ENCODE data around the gene DIP2B.

- TF ChIP-seq CHD2 (IDR thresholded peaks at IDR 0.05; ENCODE audit: low read depth, low read length), result no peak
- TF ChIP-seq CTCF (CRISPR knock-in tag; IDR thresholded peaks at IDR 0.05), result no peak
- no peak for TF ChIP-seq SKI (IDR thresholded peaks at IDR 0.05; ENCODE audit: partially characterized antibody)
- TF ChIP-seq ARNT2 (CRISPR knock-in tag; IDR thresholded peaks at IDR 0.05; ENCODE audit: low read depth), result no peak
- no peak for TF ChIP-seq HNRNPH1 (optimal IDR thresholded peaks at IDR 0.05; ENCODE audit: low read depth, low read length)
- no peak for TF ChIP-seq DPF2 (CRISPR knock-in tag; IDR thresholded peaks at IDR 0.05; ENCODE audit: borderline replicate concordance, low read depth)
- no peak for TF ChIP-seq NR2F6 (IDR thresholded peaks at IDR 0.05)
- TF ChIP-seq NR2F6 (CRISPR knock-in tag; IDR thresholded peaks at IDR 0.05), result no peak
- no peak for TF ChIP-seq ADNP (CRISPR knock-in tag; IDR thresholded peaks at IDR 0.05)
Measured at GRCh38 chr12:50584135-50584534, 79.3 kb downstream of the DIP2B start.
